ENCODE measurements around the gene SMPD2.

SMPD2 gene

DNA sequence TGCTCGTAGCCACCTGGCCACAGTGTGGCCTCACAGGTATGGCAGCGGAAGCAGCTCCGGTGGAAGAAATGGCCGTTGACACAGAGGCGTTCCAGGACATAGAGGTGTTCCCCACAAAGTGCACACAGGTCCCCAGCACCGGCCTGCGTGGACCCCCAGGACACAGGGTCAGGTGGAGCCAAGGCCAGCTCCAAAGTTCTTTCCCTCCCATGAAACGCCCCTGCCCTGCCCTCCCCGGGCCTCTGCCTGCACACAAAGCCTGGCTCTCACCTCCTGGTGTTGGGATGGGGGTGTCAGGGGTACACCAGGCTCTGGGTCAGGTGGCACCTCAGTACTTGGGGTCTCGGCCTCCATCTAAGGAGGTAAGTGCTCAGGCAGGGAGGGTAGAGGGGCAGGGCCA is 6.6 kb downstream of the SMPD2 start:
- Histone ChIP-seq H3K4me3 (ENCODE audit: insufficient read depth, low read length, poor library complexity, severe bottlenecking) (no peak overlapping the region), H3K9me2 (replicated peaks; ENCODE audit: insufficient read depth, low read length) (no peaks in the 10 kb centered on the region), H3K4me2 (ENCODE audit: low read depth, low read length, poor library complexity, severe bottlenecking) (no peak overlapping the region), H3K79me2 (ENCODE audit: insufficient read depth, low read length) (no peaks in the 10 kb centered on the region), H3K36me3 (ENCODE audit: low read length) (no peaks in the 10 kb centered on the region; the same call in 1 of the 2 replicates), H3K27me3 (ENCODE audit: low read length) (no peaks in the 10 kb centered on the region), H3K9ac (ENCODE audit: low read length) (no peak overlapping the region), H2AFZ (ENCODE audit: low read depth, low read length, severe bottlenecking) (no peak overlapping the region), H3F3A (ENCODE audit: insufficient read depth) (no peaks in the 10 kb centered on the region), H3K9me3 (ENCODE audit: insufficient read depth, low read length) (no peaks in the 10 kb centered on the region), H3K27ac (ENCODE audit: low read depth, low read length) (no peak overlapping the region), H4K20me1 (ENCODE audit: low read depth, low read length) (no peaks in the 10 kb centered on the region)
- TF ChIP-seq, protein P1, sequence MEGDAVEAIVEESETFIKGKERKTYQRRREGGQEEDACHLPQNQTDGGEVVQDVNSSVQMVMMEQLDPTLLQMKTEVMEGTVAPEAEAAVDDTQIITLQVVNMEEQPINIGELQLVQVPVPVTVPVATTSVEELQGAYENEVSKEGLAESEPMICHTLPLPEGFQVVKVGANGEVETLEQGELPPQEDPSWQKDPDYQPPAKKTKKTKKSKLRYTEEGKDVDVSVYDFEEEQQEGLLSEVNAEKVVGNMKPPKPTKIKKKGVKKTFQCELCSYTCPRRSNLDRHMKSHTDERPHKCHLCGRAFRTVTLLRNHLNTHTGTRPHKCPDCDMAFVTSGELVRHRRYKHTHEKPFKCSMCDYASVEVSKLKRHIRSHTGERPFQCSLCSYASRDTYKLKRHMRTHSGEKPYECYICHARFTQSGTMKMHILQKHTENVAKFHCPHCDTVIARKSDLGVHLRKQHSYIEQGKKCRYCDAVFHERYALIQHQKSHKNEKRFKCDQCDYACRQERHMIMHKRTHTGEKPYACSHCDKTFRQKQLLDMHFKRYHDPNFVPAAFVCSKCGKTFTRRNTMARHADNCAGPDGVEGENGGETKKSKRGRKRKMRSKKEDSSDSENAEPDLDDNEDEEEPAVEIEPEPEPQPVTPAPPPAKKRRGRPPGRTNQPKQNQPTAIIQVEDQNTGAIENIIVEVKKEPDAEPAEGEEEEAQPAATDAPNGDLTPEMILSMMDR (IDR thresholded peaks at IDR 0.05; ENCODE audit: insufficient read depth, low read length, poor library complexity, severe bottlenecking), result no peak
- TF ChIP-seq EZH2phosphoT487 (conservative IDR thresholded peaks at IDR 0.05; ENCODE audit: low read length), result no peak

DNA sequence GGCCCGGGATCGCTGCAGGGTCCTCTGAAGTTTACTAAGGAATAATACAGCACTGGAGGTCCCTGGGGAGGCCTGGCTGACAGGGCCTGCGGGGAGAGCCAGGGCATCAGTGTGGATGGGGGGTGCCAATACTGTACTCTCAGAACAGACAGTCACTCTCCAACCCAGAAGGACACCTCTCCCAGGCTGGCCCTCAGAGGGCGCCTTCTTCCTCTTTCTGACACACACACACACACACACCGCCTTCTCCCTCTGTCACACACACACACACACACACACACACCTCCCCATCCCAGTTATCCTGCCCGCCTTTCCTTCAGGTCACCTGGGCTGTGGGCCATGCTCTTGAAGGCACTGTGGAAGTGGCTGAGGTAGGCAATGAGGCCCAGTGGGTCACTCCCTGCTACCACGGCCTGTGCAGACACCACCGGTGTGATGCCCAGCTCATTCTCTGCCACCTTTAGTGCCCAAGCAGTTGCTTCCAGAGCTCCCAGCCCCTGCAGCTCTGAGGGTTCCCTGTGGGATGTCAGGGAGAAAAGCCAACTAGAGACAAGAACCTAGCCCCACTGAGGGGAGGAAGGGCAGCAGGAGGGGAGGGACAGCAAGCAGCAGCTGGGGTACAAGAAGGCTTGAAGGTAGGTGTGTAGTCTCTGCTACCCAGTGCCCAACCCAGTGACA is 7.5 kb downstream of the SMPD2 start:
- no peaks in the 10 kb centered on the region for H3K9me3 ChIP-seq (ENCODE audit: insufficient read depth, low read length)
- no peaks in the 10 kb centered on the region for H3K9me2 ChIP-seq (replicated peaks; ENCODE audit: insufficient read depth, low read length)
- H3K27ac ChIP-seq (ENCODE audit: low read depth, low read length), result no peak overlapping the region
- H4K20me1 ChIP-seq (ENCODE audit: low read depth, low read length), result no peaks in the 10 kb centered on the region
- H3K79me2 ChIP-seq (ENCODE audit: insufficient read depth, low read length), result no peaks in the 10 kb centered on the region
- no peak overlapping the region for H3K4me3 ChIP-seq (ENCODE audit: insufficient read depth, low read length, poor library complexity, severe bottlenecking)
- TF ChIP-seq, protein P1 (IDR thresholded peaks at IDR 0.05; ENCODE audit: insufficient read depth, low read length, poor library complexity, severe bottlenecking), result no peak
- no peak for TF ChIP-seq EZH2phosphoT487 (conservative IDR thresholded peaks at IDR 0.05; ENCODE audit: low read length)
- no peak overlapping the region for H3K9ac ChIP-seq (ENCODE audit: low read length)
- no peak overlapping the region for H3K4me2 ChIP-seq (ENCODE audit: low read depth, low read length, poor library complexity, severe bottlenecking)
- no peaks in the 10 kb centered on the region for H3K27me3 ChIP-seq (ENCODE audit: low read length)
- no peaks in the 10 kb centered on the region for H3F3A ChIP-seq (ENCODE audit: insufficient read depth)
- no peaks in the 10 kb centered on the region; the same call in 1 of the 2 replicates for H3K36me3 ChIP-seq (ENCODE audit: low read length)
- no peak overlapping the region for H2AFZ ChIP-seq (ENCODE audit: low read depth, low read length, severe bottlenecking)

DNA sequence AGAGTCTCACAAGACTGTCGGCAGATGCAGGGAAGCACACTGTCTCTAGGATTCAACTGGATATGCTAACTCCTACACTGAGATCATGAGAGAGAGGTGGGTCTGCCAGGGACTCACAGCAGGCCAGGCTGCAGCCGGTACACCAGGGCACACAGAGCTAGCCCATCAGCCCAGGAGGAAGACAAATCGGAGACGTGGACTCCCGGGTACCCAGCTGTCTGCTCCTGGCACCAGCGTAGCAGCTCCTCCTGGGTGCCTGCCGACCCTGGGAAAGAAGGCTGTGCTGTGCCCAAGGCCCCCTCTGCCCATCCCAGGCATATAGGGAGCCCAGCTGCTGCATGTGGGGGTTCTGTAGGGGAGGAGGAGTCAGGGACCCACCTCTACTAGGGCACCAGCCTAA is 8.1 kb downstream of the SMPD2 start:
- H2AFZ ChIP-seq (ENCODE audit: low read depth, low read length, severe bottlenecking), result no peak overlapping the region
- H4K20me1 ChIP-seq (ENCODE audit: low read depth, low read length), result no peaks in the 10 kb centered on the region
- no peaks in the 10 kb centered on the region; the same call in 1 of the 2 replicates for H3K36me3 ChIP-seq (ENCODE audit: low read length)
- H3K27ac ChIP-seq (ENCODE audit: low read depth, low read length), result no peak overlapping the region
- H3K27me3 ChIP-seq (ENCODE audit: low read length), result no peaks in the 10 kb centered on the region
- no peaks in the 10 kb centered on the region for H3K9me2 ChIP-seq (replicated peaks; ENCODE audit: insufficient read depth, low read length)
- H3K4me3 ChIP-seq (ENCODE audit: insufficient read depth, low read length, poor library complexity, severe bottlenecking), result no peak overlapping the region
- no peak overlapping the region for H3K4me2 ChIP-seq (ENCODE audit: low read depth, low read length, poor library complexity, severe bottlenecking)
- no peak overlapping the region for H3K9ac ChIP-seq (ENCODE audit: low read length)
- H3K79me2 ChIP-seq (ENCODE audit: insufficient read depth, low read length), result no peaks in the 10 kb centered on the region
- H3K9me3 ChIP-seq (ENCODE audit: insufficient read depth, low read length), result no peaks in the 10 kb centered on the region
- H3F3A ChIP-seq (ENCODE audit: insufficient read depth), result no peaks in the 10 kb centered on the region
- TF ChIP-seq, protein P1 (IDR thresholded peaks at IDR 0.05; ENCODE audit: insufficient read depth, low read length, poor library complexity, severe bottlenecking), result no peak
- TF ChIP-seq EZH2phosphoT487 (conservative IDR thresholded peaks at IDR 0.05; ENCODE audit: low read length), result no peak
